Activated CD8-positive, alpha-beta memory T cell treated with anti-CD3 and anti-CD28 coated beads for 4 hours (primary cell): ENCODE data around the gene FZD8.
"Not testable (repeated sequence)": the region's sequence is repeated elsewhere in the genome, so short reads cannot be mapped to it uniquely, and the experiment has no call there.

Experiments
- DNase-seq, 2 donors: peaks; one replicate each; pipeline ENCODE4 v3.0.0-alpha.2; 2020; ENCODE audit warnings: low read depth in 2 of 2

The FZD8 gene, protein sequence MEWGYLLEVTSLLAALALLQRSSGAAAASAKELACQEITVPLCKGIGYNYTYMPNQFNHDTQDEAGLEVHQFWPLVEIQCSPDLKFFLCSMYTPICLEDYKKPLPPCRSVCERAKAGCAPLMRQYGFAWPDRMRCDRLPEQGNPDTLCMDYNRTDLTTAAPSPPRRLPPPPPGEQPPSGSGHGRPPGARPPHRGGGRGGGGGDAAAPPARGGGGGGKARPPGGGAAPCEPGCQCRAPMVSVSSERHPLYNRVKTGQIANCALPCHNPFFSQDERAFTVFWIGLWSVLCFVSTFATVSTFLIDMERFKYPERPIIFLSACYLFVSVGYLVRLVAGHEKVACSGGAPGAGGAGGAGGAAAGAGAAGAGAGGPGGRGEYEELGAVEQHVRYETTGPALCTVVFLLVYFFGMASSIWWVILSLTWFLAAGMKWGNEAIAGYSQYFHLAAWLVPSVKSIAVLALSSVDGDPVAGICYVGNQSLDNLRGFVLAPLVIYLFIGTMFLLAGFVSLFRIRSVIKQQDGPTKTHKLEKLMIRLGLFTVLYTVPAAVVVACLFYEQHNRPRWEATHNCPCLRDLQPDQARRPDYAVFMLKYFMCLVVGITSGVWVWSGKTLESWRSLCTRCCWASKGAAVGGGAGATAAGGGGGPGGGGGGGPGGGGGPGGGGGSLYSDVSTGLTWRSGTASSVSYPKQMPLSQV

DNA sequence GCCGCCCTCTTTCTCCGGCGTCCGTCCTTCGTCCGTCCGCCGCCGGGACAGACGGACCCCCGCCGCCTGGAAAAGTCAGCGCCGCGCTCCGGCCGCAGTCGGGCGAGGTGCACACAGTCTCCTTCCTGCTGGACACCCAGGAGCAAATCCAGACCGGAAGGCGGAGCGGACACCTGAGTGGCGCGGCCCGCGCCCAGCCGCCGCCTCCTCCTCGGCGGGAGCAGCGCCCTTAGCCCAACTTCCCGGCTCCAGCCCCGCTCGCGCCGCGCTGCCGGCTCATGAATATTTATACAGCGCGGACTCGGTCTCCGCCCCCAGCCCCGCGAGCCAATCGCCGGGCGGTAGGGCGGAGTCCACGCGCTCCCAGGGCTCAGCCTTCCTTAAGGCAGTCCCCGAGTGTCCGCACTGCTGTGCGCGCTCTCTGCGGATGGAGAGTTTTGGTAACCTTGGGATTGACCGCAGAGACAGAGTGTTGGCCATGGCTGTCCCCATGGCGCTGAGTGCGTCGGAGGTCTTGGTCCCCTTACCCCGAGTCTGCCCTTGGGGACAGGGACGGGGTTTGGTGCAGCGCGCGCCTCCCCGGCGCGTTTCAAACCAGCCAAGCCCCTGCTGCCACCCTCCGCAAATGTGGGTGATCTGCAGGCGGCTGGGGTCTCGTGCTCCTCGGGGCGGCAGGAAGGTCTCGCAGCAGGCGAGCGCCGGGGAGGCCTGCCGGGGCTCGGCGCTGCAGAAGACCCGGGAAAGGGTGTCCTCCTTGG lies at the start of gene FZD8:
FZD8 (minus strand) TSS at position 262 of the 758 bp plus-strand sequence. CDS start 867 bp downstream, outside the sequence.
- peak; percentile 26 to 42 for DNase-seq

DNA sequence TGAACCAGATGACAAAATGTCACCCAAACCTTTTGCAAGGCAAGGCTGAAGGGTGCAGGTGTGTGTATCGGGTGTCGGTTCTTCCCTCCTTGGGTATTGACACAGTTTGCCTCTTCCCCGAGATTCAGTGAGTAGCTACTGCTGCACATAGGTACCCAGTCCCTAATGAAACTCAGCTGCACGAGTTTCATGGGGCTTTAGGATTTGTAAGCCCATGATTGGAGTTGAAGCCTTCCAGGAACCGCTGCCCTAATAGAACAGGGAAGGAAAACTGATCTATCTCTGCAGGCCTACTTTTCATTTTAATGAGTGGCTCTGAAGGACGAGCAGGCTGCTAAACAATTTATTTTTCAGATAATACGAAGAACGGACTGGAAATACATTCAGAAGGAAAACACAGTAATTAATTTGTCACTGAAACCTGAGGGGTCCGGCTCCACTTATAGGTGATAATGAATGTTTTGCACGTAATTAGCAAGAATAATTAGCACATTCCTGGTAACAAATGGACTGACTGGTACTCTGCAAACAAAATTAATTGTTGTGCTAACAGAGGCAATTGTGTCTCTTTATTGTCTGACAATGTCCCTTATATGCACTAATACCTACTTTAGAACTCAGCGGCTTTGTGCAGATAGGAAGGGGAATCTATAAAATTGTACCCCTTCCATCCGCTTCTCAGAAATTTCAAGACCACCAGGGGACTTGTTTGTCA lies 49.6 kb upstream of the FZD8 start:
- DNase-seq, result no peak

DNA sequence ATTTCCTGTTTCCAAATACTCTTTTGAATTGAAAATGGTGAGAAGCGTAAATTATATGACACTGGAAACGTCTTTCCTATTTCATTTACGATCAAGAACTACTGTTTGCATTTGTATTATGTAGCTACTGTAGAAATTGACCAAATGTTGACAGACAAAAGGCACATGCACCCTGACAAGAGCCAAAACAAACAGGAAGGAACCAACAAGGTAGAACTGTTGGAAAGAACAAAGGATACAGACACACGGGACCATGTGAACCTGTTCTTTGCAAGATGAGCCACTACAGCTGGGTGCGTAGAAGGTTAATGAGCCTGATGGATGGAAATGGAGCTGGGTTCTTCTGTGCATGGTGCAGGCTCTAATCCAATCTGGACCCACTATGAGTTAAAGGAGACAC lies 48.4 kb upstream of the FZD8 start:
- no peak for DNase-seq

DNA sequence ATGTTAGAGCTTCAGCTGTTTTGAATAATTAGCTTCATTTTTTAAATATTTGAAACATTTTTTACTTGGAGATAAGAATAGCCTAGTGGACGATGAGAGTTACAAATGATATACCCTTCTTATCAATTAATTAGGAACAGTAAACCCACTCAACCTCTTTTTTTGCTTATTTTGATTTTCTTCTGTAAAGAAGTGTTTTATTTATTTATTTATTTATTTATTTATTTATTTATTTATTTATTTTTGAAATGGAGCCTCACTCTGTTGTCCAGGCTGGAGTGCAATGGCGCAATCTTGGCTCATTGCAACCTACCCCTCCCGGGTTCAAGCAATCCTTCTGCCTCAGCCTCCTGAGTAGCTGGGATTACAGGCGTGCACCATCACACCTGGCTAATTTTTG lies 43.8 kb upstream of the FZD8 start:
- DNase-seq, result not testable (repeated sequence)

DNA sequence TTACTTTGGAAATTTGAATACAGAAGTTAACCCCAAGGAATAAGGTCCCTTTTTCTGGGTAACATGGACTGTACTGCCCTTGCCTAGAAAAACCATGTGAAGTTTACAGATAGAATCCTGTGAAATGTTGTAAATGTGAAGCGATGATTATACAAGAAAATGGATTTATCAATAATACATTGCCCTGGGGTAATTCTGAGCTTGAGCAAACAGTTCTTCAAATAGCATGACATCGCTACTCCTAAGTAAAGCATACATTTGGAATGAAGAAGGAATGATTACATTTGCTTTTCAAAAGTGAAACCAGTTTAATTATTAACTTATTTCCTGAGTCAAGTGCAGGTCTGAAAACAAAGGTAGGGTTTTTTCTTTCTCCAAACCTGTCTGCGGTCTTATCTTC lies 43.3 kb upstream of the FZD8 start:
- DNase-seq, result no peak

DNA sequence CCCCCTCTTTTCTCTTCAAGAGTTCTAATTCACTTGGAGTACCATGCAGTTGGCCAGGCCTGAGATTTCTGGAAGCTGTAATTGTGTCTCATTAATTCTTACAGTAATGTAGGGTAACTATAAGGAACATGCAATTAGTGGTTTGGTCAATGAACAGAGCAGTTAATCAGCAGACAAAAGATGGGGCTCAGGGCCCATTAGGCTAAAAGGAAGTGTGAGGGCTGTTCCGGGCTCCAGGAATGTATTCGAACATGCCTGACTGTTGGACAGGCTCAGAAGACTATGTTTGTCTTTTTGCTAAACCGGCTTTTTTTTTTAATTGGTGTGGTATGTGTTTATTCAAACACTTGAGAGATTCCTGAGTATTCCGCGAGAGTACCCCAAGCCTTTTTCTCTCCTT lies 42.5 kb upstream of the FZD8 start:
- DNase-seq, result no peak

DNA sequence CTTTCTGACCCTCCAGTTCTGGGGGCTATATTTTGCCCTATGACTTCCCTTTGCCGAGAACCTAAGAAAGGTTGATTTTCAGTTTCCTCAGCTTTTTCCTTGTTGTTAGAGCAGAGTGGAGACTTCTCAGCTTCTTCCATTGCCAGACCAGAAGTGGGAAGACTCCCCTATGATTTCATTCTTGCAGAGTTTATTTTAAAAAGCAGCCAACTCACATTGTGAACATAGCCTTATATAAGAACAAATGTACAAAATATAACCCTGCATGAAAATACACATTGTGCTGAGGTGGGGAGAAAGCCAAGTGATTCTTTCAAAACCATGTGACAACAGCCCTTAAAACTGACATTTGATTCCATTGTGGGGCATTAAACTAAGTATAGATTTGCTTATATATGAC lies 33.8 kb upstream of the FZD8 start:
- DNase-seq, result no peak

DNA sequence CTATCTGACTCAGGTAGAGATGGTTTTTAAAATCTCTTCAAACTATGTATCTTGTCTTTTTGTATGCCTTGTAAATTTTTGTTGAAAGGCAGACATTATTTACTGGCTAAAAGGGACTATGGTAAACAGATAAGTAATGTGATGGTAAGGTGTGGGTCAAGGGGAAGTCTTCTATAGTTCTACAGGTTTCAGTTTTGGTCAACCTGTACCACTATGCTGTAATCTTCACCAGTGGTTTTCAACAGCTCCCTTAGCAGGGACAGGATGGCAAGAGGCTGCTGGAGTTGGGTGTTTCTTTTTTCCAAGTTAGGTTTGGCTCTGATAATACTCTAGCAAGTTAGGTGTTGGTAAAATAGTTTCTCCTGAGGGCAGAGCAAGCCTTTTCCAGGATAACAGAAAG lies 32.7 kb upstream of the FZD8 start:
- no peak for DNase-seq

DNA sequence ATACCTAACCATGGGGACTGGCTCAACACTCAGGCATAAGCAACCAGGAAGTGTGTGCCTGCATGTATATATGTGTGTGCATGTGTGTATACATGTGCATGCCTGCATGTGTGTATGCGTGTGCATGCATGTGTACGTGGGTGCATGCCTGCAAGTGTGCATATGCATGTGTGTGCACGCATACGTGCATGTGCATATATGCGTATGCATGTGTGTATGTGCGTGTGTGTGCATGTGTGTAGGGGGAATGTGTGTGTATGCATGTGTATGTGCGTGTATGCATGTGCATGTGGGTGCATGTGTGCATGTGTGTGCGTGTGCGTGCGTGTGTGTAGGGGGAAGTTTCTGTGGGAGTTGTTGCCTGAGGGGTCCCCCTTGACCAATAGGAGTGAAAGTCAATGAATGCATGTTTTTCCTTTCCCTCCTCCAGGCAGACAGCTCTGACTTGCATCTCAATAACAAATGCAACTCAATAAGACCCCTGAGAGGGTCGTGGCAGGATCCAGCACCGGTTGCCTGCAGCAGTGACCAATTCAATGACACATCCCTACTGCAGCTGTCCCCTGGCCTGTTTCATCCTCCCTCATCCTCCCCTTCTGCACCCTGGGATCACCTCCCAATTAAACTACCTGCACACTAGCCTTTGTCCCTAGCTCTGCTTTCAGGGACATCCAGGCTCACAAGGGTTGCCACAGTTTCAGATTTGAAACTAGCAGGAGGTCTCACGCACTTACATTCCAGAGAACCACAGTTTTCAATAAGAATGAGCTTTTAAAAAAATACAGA lies 27.0 kb upstream of the FZD8 start:
- DNase-seq, result no peak

DNA sequence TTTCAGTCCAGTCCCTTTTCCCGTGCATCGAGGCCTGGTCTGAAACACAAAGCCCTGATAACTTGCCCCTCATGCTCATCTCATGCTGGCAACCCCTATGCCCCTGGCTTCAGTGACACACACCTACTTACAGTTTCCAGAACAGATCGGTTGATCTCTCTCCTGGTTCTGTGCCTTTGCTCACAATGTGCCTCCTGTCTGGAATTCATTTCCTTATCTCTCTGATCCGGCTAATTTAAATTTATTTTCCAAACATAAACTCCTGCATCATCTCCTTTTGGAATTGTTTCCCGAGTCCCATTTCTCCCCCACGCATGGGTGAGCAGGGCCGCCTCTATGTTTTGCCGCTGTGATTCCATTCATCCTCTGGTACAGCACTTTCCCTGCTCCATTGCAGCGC lies 25.9 kb upstream of the FZD8 start:
- no peak for DNase-seq

DNA sequence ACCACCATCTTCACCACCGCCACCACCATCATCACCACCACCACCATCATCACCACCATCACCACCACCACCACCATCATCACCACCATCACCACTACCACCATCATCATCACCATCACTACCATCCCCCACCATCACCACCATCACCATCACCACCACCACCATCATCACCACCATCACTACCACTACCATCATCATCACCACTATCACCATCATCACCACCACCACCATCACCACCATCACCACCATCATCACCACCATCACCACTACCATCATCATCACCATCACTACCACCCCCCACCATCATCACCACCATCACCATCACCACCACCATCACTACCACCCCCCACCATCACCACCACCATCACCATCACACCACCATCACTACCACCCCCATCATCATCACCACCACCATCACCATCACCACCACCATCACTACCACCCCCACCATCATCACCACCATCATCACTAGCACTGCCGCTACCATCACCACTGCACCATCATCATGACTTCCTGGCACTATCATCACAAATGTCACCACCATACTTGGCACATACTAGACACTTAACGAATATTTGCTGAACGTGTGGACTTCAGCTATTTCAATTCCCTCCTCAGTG lies 25.3 kb upstream of the FZD8 start:
- DNase-seq, result no peak

DNA sequence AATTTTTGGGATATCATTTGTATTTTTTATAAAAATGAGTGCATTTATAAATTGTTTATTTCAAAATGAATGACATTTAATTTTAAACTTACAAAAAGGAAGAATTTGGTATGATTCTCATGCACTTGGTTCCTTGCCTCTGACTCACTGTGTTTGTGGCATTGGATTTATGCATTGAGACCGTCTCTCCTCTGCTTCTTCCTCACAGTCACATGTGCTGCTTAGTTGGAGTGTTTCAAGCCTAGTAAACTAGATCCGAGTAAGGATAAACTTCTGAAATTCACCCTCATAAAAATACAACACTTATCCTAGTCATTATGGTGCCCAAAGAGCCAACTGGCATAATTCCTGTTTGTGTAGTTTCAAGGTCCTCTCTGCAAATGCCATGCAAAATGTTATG lies 19.1 kb upstream of the FZD8 start:
- no peak for DNase-seq

DNA sequence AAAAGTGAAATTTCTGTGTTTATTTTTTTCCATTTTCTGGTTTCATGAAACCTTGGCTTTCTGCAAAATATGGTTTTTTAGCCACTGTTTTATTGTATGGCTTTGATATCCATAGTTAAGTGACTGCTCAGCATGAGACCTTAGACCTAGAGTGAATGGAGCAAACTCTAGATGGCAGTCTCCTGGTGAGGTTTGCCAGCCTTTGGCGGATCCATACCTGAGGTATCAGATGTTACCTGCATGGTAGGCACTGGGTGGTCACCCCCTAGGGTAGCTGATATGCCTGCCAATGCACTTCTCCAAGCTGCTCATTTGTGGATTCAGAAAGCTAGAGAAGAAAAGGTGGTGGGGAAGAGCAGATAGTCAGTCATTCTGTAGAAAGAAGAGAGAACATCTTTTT lies 17.4 kb upstream of the FZD8 start:
- no peak for DNase-seq

DNA sequence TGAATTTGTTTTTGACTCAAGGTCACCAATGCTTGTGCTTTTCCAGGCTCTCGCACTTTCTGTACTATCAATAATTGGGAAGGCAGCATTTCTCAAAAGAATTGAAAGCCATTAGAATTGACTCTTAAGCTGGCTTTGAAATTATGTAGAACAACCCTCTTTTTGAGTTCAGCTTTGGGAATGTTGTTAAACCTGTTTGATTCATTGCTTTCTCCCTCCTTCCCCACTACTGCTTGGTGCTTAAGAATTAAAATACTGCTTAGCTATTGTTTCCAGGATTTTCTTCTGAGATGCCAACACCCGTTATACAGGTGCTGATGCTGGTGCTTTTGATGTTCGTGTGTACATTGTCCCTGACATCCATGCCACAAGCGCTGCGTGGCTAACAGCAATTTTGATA lies 15.5 kb upstream of the FZD8 start:
- DNase-seq, result no peak

DNA sequence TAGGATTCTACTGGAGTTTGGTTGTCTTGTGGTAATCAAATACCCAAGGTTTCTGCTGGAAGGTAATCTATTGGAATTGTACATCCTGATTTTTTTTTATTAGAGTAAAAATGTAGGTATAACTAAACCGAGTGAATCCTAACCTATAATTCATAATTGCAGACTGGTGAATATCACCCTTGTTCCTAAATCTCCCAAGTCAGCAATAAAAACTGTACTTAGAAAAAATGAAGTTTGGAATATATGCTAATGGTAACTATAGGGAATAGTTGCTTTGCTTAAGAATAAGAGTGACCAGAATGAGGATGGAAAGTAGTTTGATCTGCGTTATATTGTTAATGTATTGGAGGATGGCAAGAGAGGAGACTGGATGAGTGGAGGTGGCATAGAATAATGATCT lies 10.7 kb upstream of the FZD8 start:
- DNase-seq, result no peak

DNA sequence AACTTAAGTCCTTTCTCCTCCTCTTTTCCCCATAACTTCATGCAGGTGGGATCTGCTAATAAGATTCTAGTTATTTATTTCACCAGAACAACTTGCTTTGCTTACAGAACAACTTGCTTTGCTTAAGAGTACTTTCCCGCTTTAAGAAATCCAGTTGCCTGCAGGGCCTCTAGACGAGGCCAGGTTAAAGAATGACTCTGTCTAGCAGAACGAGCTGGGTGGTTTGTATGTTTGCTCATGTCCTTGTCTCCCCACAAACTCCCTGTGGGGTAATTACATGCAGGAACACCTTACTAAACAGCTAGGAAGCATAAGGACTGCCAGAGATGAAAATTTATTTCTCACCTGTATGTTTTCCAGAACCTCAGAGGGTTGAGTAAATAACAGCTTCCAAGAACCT lies 8.8 kb upstream of the FZD8 start:
- DNase-seq, result no peak

DNA sequence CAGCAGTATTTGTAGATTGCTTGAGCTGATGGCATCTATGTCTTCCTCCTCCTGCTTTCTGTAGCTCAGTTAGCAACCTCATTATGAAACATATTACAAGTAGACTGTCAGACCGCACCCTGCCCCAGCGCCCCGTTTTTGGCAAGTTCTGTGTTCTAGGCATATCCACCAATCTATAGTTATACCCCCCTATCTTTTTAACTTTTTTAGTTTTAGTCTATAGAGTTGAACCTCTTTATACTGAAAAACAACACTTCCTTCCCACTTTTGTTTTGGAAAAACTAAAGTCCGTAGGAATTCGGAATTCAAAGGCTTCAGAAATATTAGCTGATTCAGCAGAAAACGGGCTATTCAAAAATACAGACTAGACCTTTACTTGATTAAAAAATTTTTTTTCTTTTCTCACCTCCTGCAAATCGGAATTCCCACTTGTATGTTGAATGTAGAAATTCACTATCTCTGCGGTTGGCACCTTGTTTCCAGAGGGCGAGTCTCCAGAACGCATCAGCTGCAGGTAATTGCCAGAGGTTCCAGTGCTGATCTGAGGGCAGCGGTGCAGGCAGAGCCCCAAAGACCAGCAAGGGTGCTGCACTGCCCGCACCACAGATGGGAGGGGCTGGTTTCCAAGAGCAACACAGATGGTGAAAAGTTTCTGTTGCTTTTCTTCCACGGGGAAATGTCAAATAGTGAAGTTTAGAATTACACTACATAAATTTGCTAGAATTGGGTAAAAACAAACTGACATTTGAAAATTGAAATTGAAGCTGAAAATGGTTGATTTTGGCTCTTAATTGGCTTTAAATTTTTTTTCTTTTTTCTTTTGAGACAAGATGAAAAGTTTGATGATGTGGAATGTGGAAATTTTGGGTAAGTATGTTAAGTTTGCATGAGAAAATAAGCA lies 2.2 kb upstream of the FZD8 start:
- DNase-seq, result no peak

DNA sequence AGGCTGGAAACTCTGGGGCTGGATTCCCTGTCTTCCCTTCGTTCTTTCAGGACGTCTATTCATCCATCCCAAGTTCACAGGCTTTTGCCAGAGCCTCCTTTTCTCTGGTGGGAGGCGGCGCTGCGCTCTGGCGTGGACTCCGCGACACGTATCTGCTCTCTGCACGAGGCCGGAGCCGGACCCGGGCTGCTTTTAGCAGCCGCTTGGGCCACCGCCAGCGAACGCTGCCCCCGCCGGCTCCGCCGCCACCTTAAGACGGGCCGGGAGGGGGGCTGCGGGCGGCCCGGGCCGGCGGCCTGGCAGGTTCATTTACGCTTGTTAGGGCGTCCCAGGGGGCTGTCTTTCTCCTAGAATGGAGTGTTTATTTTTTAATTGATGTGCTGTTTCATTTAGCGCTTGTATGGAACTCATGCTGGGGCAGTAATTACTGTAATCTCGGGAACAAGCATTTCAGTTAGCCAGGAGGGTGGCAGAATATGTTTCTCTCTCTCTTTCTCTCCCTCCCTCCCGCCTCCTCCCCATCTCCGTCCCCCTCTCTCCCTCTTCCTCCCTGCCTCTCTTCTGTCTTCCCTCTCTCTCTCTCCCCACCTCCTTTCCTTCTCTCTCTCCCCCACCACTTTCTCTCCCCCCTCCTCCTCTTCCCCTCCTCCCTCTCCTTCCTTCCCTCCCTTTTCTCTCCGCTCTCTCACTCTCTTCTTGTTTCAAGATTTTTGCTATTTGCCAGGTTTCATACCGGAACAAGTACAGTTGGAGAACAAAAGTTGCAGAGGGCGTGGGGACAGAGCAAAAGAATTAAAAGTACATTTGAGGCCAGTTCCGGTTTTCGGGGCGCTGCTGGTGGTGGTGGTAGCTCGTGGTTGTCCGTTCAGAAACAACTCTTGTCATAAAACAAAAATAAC lies 1.3 kb upstream of the FZD8 start:
- DNase-seq, result no peak

DNA sequence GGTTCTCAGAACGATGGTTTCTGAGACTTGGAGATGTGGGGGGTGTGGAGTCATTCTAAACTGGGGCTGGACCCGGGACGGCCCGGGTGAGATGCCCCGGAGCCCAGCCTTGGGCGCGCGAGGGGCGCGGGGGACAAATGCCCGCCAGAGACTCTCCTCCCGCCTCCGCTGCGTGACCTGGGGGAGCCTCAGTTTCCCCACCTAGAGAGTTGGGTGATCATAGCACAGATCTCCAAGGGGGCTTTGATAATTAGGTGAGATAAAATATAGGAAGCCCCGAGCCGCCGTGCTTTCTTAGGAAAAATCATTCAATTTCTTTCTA lies 658 bp upstream of the FZD8 start:
- DNase-seq, result no peak
